HUES6 (cell line): Measurements from ENCODE around the gene SULT1C4.

ENCODE experiments used
- H3K27ac ChIP-seq: 2 replicates; pipeline ENCODE4 v1.7.0; 2013; ENCODE audit warnings: low read depth, mild to moderate bottlenecking, low read length, inconsistent platforms
- H3K27me3 ChIP-seq: 2 replicates; pipeline ENCODE4 v1.6.1; 2013; ENCODE audit warnings: low read length; ENCODE audit not compliant: control insufficient read depth, insufficient read depth
- H3K36me3 ChIP-seq: 2 replicates; pipeline ENCODE4 v1.6.1; 2013; ENCODE audit warnings: low read length; ENCODE audit not compliant: control insufficient read depth, insufficient read depth
- H3K4me1 ChIP-seq: 2 replicates; pipeline ENCODE4 v1.6.1; 2013; ENCODE audit warnings: low read length; ENCODE audit not compliant: control insufficient read depth, insufficient read depth
- H3K4me3 ChIP-seq: 2 replicates; pipeline ENCODE4 v1.5.1; 2013; ENCODE audit warnings: low read depth, low read length
- H3K9ac ChIP-seq: one replicate; pipeline ENCODE4 v1.6.1; 2013; ENCODE audit warnings: mild to moderate bottlenecking, low read length
- H3K9me3 ChIP-seq: 2 replicates; pipeline ENCODE4 v1.6.1; 2013; ENCODE audit warnings: low read depth, low read length; ENCODE audit not compliant: control insufficient read depth, insufficient read depth

The SULT1C4 gene

DNA sequence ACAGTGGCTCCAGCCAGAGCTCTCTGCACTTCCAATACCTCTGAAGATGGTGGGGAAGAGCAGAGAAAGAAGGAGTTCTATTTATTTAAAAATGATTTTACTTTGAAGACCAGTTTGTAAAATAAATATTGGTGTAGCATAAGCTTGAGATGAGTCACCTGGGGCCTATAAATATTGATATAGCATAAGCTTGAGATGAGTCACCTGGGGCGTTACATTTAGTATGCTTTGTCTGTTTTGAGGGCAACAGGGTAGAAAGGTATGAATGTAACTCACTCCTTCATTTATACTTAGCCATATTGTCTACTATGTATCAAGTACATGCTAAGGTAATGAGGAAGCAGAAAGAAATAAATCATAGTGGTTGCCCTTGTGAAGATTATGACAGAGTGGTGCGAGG is 7.7 kb upstream of the SULT1C4 start:
- H3K36me3 ChIP-seq, result no peaks in the 10 kb centered on the region; the same call in 1 of the 2 replicates
- no peak overlapping the region for H3K4me3 ChIP-seq
- 0 out of 2 replicates have a peak, but pooled peaks cover 4% of the 10 kb centered on the region for H3K4me1 ChIP-seq
- no peaks in the 10 kb centered on the region for H3K27me3 ChIP-seq
- peaks cover 11% of the 10 kb centered on the region for H3K9me3 ChIP-seq
- H3K9ac ChIP-seq, result no peak overlapping the region
- no peak overlapping the region for H3K27ac ChIP-seq

DNA sequence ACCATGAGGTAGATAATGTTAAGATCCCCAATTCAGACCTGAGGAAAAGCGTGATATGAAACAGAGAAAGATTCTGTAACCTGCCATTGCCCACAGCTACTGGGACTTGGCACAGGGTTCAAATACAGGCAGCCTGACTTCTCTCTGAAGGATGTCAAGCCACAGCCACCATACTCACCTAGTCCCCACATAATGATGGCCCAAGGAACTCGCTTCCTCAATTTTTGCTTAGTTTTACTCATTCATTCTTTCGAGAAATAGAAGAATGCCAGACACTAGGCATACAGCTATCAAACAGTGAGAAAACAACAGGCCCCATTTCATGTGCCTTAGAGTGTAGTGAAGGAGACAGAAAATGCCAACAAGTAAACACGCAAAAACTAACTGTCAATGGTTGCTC is 980 bp upstream of the SULT1C4 start:
- no peak overlapping the region for H3K9ac ChIP-seq
- no peaks in the 10 kb centered on the region for H3K36me3 ChIP-seq
- H3K9me3 ChIP-seq, result no peaks in the 10 kb centered on the region
- no peak overlapping the region for H3K4me3 ChIP-seq
- H3K27me3 ChIP-seq, result no peaks in the 10 kb centered on the region
- H3K27ac ChIP-seq, result no peak overlapping the region
- H3K4me1 ChIP-seq, result peaks cover 24% of the 10 kb centered on the region

DNA sequence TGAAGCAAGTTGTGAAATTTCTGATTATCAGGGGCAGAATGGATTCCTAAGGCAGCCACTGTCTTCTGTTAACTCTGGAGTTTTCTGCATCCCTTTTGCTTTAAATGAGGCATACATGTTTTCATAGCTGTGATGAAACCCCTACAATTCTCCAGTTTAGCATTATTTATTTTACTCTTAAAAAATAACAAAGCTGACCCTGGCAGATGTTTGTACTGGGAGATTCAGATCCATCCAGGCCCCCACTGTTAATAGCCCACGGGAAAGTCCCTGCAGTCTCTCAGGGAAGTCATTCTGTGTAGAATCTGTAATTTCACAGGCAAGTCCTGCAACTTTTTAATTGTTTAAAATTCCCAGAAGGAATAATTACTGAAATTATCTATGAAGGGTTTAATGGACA is 353 bp upstream of the SULT1C4 start:
- Histone ChIP-seq H3K4me3 (no peak overlapping the region), H3K9ac (no peak overlapping the region), H3K36me3 (no peaks in the 10 kb centered on the region), H3K27ac (no peak overlapping the region), H3K9me3 (no peaks in the 10 kb centered on the region), H3K4me1 (peaks cover 29% of the 10 kb centered on the region), H3K27me3 (no peaks in the 10 kb centered on the region)

DNA sequence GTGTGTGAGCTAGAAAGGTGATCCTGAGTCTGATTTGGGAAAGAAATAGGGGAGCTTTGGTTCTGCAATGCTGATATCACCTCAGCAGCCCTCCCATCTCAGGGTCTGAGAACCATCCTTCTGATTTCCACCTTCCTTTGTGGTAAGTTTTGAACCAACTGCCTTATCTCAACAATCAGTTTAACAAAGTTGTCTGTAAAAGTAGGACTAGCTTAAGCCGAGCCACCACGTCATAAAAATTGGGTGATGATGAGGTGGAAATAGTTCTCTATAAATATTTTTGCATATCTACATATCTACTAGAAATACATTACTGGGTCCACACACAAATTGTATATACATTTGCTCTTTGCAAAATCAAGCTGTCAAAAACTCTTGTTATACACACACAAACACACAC is 1.1 kb downstream of the SULT1C4 start:
- H3K9me3 ChIP-seq, result no peaks in the 10 kb centered on the region
- no peaks in the 10 kb centered on the region for H3K36me3 ChIP-seq
- no peak overlapping the region for H3K27ac ChIP-seq
- no peaks in the 10 kb centered on the region for H3K27me3 ChIP-seq
- H3K4me1 ChIP-seq, result peaks cover 34% of the 10 kb centered on the region
- peak overlapping the region; percentile 35; the same call in 1 of the 2 replicates for H3K4me3 ChIP-seq
- H3K9ac ChIP-seq, result no peak overlapping the region

DNA sequence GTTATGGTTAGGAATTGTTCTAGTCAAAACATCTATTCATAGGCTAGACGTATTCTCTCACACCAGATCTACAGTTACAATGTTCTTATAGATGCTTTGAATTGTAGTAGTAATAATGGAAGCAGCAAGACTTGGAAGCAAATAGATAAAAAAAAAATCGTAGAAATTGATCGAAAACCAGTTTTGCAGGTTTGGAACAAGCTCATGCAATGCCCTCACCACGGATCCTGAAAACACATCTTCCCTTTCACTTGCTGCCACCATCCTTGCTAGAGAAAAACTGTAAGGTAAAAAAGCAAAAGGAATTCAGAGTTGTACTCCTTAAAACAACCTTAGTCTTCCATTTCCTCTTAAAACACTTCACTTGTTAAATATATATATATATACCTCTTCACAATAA is 4.4 kb downstream of the SULT1C4 start:
- Histone ChIP-seq H3K9me3 (no peaks in the 10 kb centered on the region), H3K27ac (peak overlapping the region; percentile 1; the same call in 1 of the 2 replicates), H3K27me3 (no peaks in the 10 kb centered on the region), H3K4me1 (peaks cover 30% of the 10 kb centered on the region), H3K36me3 (no peaks in the 10 kb centered on the region), H3K4me3 (no peak overlapping the region), H3K9ac (no peak overlapping the region)

DNA sequence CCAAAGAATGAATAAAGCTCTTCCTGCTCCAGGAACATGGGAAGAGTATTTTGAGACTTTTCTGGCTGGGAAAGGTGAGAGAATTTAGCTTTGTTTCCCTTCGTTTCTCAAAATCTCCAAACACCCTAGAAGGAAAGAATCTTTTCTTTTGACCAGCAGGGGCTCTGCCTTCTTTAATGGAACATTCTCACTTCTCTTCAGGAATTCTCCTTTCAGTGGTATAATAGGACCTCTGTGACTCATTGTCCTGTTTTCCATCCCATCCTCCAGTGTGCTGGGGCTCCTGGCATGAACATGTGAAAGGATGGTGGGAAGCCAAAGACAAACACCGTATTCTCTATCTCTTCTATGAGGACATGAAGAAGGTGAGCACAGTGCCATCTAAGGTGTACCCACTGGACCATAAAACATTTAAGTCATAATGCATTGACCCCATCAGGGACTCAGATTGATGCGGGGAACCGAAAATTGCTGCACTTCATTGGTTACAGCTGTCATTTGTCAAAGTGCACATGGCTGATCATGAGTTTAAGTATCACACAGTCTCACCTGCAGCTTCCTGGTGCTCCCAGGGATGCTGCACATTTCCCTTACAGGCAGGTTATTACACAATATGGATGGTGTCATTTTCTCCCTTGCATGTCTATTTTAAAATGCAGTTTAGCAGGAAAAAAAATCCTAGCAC is 5.5 kb downstream of the SULT1C4 start:
- no peaks in the 10 kb centered on the region for H3K9me3 ChIP-seq
- H3K4me3 ChIP-seq, result no peak overlapping the region
- H3K4me1 ChIP-seq, result peaks cover 23% of the 10 kb centered on the region
- H3K27ac ChIP-seq, result peak overlapping the region; percentile 1; the same call in 1 of the 2 replicates
- H3K27me3 ChIP-seq, result no peaks in the 10 kb centered on the region
- H3K36me3 ChIP-seq, result no peaks in the 10 kb centered on the region
- H3K9ac ChIP-seq, result no peak overlapping the region

DNA sequence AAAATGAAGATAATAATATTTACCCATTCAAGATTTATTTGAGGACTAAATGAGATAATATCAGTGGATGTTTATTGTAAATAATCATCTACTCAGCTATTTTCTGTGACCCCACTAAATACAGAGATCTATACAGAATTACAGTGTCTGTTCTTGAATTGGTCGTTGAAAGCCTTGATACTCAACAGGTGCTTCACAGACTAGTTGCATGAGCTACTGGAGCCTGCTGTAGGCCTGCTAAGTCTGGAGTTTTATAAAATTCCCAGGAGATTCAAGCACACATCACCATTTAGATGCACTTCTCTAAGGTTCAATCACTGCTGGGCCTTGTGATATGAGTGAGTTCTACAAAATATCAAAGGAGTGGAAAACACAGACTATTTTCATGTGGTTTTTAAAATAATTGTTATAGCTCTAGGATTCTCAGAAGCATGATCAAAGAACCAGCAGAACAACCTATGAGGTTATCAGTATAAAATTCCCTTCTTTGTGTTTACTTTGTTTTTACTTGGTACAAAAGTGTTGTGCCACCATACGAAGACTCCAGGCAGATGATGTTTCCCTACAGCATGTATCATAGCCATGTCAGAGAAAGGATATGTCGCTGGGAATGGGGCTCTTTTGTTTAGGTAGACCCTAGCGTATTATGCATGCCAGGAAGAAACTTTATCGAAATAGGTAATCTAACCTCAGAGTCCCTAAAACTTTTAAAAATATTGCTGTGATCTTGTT is 7.1 kb downstream of the SULT1C4 start:
- no peak overlapping the region for H3K27ac ChIP-seq
- no peaks in the 10 kb centered on the region for H3K36me3 ChIP-seq
- no peak overlapping the region for H3K9ac ChIP-seq
- no peaks in the 10 kb centered on the region for H3K9me3 ChIP-seq
- H3K4me1 ChIP-seq, result peaks cover 17% of the 10 kb centered on the region
- no peak overlapping the region for H3K4me3 ChIP-seq
- H3K27me3 ChIP-seq, result no peaks in the 10 kb centered on the region

DNA sequence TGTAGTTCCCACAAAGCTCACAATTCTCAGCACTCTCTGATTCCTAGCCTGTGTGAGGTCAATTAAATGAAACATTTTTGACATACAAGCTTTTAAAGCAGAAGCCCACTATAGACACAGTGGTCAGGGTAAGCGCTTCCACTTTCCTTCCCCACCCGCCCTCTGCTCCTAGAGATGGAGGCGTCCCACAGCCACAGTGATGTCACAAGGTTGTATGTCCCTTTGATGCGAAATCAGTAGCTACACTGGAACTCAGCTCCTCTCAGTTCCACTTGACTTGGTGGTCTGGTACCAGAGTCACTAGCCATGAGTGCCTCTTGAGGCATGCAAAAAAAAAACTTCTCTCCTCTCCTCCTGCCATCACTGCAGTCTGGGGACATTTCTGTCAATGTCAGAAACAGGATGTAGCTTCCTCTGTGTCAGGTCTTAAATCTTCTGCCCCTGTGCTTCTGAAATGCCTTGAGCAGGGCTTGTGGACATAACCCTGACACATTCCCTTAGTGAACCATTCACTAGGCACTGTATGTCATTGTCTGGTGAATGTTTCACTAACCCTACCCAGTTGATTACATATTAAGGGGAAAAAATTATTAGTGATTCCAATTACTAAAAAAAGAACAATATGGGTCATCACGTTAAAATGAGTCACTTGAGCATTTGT is 7.8 kb downstream of the SULT1C4 start:
- H3K4me1 ChIP-seq, result peaks cover 20% of the 10 kb centered on the region
- no peaks in the 10 kb centered on the region for H3K9me3 ChIP-seq
- H3K27me3 ChIP-seq, result no peaks in the 10 kb centered on the region
- no peaks in the 10 kb centered on the region for H3K36me3 ChIP-seq
- H3K4me3 ChIP-seq, result no peak overlapping the region
- no peak overlapping the region for H3K27ac ChIP-seq
- no peak overlapping the region for H3K9ac ChIP-seq

DNA sequence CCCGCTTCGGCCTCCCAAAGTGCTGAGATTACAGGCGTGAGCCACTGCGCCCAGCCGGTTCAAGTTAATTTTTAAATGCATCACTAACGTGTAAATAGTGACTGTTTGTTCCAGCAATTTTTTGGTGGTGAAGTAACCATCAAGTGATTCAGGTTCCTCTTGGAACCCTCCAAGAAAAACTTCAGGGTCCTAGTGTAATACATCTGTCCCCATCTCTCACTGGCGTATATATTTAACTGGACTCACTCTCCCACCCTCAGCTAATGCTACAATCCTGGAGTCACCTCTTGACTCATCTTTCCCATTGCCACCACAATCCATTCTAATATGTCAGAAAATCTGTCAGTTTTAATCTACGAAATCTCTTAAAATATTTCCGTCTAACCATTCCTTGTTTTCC is 10.3 kb downstream of the SULT1C4 start:
- Histone ChIP-seq H3K27me3 (no peaks in the 10 kb centered on the region), H3K9ac (no peak overlapping the region), H3K4me3 (no peak overlapping the region), H3K9me3 (peaks cover 6% of the 10 kb centered on the region; the same call in 1 of the 2 replicates), H3K4me1 (peaks cover 10% of the 10 kb centered on the region), H3K36me3 (no peaks in the 10 kb centered on the region), H3K27ac (no peak overlapping the region)

DNA sequence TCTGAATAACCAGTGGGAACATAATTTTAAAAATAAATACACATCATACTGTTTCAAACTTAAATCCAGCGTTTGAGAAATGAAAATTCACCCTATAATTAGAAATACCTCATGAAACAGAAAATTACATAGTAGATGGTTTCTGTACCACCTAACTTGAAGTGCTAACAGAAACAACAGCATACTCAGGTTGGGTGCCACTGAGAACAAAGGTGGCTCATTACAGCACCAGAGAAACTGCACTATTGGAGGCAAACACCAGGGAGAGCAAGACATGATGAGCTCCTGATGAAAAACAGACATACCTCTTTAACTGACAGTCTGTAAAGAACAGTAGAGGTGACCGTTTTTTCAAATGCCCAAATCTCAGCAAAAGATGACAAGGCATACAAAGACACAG is 12.6 kb downstream of the SULT1C4 start:
- H3K27me3 ChIP-seq, result no peaks in the 10 kb centered on the region
- no peaks in the 10 kb centered on the region for H3K36me3 ChIP-seq
- no peak overlapping the region for H3K27ac ChIP-seq
- H3K9me3 ChIP-seq, result peaks cover 12% of the 10 kb centered on the region; the same call in 1 of the 2 replicates
- H3K4me3 ChIP-seq, result no peak overlapping the region
- H3K9ac ChIP-seq, result no peak overlapping the region
- H3K4me1 ChIP-seq, result 0 out of 2 replicates have a peak, but pooled peaks cover 4% of the 10 kb centered on the region

DNA sequence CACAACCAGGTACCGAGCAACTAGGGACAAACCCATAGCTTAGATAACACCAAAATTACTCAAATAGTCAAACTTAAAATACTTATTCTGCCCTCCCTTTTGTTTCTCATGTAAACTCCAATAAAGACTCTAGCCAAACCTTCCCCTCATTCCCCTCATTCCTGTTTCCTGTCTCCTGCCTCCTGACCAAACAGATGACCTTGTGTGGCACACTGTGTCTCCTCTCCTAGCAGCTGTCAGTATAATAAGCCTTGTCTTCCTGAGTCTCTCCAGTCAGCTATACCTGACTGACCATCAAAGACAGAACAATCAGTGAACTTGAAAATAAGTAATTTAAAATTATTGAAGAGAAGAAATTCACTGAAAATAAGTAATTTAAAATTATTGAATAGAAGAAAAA is 14.3 kb downstream of the SULT1C4 start:
- no peak overlapping the region for H3K27ac ChIP-seq
- no peaks in the 10 kb centered on the region for H3K27me3 ChIP-seq
- H3K9ac ChIP-seq, result no peak overlapping the region
- peaks cover 12% of the 10 kb centered on the region; the same call in 1 of the 2 replicates for H3K9me3 ChIP-seq
- H3K4me3 ChIP-seq, result no peak overlapping the region
- H3K36me3 ChIP-seq, result no peaks in the 10 kb centered on the region
- H3K4me1 ChIP-seq, result 0 out of 2 replicates have a peak, but pooled peaks cover 4% of the 10 kb centered on the region
